Activated effector memory CD4-positive, alpha-beta T cell treated with Interleukin-2 at 50 U/mL for 16 hours (primary cell): Measurements from ENCODE around the gene NOLC1.

Experiments used
- DNase-seq: peaks from one replicate; pipeline ENCODE4 v3.0.0-alpha.2; 2020

The NOLC1 gene

GRCh38 chr10:102211615-102212299 lies 59.6 kb downstream of the NOLC1 start:
- DNase-seq, result no peak
